CD4-positive, alpha-beta T cell treated with Interleukin-10 for 1 hour (primary cell): ENCODE results near the gene GATA6.

Source experiments
- DNase-seq: peaks from one replicate; pipeline ENCODE4 v3.0.0-alpha.2; 2020

GATA6 gene

DNA sequence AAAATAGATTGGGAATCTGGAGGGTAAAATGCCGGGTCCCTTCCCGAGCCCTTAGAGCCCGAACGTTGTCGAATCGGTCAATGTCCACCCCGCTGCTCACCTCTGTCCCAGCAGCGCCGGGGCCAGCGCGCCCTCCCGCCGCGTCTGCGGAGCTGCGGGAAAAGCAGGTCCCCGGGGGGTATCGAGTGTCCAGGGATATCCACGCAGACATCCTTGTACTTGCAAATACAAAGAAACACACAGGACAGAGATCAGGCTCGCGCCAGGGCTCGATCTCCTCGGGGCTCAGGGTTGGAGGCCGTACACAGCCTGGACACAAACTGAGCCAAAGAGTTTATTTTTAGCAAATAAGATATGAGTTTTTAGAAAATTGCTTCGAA, 2.3 kb upstream of the GATA6 start:
- no peak for DNase-seq

- no peak for DNase-seq
Observed at GRCh38 chr18:22167471-22168241, 1.7 kb upstream of the GATA6 start.

DNA sequence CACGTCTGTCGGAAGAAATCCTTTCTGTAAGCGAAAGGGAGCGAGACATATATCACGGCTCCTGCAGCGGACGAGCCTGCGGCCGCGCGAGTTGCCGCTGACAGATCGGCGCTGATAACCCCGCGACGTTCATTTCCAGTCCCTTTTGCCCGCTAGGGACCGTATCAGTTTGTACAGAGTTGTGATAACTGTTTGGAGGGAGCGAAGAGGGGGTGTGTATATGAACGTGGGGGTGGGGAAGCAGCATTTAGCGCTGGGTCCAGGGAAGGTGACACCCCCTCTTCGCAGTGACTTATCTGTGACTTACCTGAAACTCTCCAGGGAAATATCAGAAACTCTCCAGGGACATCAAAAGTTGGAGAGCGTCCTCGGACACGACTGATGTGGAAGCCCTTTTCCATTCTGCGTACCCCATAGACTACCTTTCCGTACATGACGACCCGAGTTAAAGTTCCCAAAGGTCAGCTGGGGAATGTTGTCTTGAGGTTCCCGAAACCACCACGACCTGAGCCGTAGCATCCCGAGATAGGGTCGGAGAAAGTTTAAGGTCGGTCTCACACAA, 948 bp upstream of the GATA6 start:
- peak; percentile 31 for DNase-seq

GRCh38 chr18:22169889-22170420, 566 bp downstream of the GATA6 start:
- DNase-seq, result peak; percentile 12

DNA sequence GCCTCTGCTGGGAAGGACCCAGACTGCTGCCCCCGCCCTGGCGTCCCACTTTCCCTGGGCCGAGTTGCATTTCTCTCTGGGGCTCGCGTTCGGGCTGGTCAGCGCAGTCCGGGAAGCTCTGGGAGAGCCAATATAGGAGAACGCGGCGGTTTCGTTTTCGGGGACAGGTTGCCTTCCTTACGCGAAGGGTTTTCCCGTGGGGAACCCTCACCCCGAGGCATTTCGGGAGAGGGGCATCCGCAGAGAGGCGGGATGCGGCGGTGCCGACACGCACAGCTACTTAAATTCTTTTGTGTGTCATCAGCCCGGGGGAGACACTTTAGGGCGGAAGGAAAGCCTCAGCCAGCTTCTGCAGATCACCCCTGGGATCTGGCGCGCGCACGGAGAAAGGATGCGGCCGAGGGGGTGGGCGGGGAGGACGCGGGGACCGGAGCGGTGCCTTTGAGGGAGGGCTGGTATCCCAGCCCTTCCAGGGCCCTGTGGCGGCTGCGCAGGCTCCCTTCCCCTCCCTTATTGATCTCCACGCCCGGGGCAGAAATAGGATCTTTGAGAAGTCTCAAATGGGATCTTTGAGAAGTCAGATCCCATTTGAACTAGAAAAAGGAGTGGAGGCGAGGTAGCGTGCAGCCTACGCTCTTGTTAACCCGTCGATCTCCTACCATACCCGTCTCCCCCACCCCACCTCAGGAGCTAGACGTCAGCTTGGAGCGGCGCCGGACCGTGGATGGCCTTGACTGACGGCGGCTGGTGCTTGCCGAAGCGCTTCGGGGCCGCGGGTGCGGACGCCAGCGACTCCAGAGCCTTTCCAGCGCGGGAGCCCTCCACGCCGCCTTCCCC, 1.2 kb downstream of the GATA6 start:
- no peak for DNase-seq

DNA sequence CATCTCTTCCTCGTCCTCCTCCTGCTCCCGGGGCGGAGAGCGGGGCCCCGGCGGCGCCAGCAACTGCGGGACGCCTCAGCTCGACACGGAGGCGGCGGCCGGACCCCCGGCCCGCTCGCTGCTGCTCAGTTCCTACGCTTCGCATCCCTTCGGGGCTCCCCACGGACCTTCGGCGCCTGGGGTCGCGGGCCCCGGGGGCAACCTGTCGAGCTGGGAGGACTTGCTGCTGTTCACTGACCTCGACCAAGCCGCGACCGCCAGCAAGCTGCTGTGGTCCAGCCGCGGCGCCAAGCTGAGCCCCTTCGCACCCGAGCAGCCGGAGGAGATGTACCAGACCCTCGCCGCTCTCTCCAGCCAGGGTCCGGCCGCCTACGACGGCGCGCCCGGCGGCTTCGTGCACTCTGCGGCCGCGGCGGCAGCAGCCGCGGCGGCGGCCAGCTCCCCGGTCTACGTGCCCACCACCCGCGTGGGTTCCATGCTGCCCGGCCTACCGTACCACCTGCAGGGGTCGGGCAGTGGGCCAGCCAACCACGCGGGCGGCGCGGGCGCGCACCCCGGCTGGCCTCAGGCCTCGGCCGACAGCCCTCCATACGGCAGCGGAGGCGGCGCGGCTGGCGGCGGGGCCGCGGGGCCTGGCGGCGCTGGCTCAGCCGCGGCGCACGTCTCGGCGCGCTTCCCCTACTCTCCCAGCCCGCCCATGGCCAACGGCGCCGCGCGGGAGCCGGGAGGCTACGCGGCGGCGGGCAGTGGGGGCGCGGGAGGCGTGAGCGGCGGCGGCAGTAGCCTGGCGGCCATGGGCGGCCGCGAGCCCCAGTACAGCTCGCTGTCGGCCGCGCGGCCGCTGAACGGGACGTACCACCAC, 2.1 kb downstream of the GATA6 start:
- DNase-seq, result no peak

DNA sequence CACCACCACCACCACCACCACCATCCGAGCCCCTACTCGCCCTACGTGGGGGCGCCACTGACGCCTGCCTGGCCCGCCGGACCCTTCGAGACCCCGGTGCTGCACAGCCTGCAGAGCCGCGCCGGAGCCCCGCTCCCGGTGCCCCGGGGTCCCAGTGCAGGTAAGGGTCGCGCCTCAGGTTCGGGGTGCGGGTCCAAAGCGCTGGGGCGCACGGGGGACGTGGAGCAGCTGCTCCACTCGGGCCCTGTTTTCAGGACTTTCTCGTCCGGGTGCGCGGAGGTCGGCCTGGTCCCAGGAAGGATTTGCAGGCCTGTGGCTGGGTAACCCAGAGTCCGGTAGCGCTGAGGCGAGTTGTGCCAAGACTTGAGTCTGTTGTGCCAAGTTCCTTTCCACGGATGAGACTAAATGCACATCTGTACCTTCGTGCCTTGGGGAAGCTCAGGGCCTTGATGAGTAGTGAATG, 2.8 kb downstream of the GATA6 start:
- DNase-seq, result no peak

GRCh38 chr18:22172594-22173049, 3.2 kb downstream of the GATA6 start:
- DNase-seq, result no peak

GRCh38 chr18:22173221-22173927, 4.0 kb downstream of the GATA6 start:
- no peak for DNase-seq

DNA sequence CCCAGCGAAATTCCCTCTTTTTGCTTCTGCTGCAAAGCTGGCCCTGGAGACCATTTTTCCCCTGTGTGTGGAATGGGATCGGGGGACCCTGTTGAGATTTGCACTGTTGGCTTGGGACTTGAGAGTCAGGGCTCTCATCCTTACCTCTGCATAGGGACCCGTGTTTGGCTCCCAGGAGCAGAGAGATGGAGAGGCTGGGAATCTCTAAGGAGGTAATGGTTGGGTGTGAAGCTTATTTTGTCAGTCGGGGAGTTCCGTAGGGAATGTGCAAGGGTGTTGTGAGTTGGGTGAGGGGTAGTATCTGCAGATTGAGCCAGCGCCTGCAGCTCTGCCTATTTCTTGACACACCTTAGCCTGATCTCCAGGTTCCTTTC, 4.5 kb downstream of the GATA6 start:
- no peak for DNase-seq

DNA sequence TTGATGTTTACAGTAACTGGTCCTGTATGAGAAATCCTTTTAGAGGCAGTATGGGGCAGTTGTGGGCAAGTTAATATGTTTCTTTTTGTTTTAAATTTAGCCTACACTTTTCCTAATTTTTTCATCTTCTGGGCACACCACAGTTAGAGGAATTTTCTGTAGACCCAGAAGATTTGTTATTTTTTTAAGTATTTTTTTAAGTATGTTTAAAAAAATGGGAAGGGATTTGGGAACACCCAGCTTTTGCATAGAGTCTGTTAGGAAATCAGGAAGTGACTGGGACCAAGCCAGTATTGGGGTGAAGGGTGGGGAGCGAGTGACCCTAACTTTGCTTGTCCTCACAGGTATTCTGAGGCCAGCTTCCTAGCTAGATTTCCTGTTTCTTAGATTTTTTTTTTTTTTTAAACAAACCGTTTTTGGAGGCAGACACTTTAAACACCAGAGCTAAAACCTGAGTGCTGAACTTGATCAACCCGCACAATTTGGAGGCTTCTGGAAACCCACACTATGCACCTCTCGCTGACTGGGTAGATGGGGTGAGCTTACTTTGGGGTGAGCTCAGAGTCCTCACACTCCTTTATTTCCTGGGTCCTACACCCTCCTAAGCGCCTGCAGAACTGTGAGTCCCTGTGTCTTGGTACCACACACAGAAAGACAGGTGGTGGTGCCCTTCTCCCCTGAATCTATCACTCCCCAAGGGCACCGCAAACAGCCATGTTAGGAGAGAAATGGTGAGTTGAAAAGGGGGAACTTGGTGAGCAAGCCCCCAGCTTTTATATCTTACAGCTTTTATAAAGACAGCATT, 5.2 kb downstream of the GATA6 start:
- no peak for DNase-seq

DNA sequence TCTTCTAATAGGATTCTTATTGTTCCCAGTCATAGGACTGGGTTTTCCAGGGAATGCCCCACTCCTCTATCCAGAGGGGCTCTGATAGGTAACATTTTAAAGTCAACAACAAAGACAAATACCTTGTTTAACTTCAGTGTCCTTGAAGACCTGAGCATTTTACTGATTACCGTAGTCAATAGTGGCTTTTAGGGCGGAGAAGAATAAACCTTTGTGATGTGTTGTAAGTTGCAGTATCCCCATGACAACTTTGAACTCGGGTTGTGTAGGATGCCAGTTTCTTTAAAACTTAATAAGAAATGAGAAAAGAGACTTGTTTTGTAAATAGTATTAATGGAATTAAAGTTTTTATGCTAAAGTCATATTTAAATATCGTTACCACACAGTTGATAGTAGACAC, 6.0 kb downstream of the GATA6 start:
- no peak for DNase-seq

DNA sequence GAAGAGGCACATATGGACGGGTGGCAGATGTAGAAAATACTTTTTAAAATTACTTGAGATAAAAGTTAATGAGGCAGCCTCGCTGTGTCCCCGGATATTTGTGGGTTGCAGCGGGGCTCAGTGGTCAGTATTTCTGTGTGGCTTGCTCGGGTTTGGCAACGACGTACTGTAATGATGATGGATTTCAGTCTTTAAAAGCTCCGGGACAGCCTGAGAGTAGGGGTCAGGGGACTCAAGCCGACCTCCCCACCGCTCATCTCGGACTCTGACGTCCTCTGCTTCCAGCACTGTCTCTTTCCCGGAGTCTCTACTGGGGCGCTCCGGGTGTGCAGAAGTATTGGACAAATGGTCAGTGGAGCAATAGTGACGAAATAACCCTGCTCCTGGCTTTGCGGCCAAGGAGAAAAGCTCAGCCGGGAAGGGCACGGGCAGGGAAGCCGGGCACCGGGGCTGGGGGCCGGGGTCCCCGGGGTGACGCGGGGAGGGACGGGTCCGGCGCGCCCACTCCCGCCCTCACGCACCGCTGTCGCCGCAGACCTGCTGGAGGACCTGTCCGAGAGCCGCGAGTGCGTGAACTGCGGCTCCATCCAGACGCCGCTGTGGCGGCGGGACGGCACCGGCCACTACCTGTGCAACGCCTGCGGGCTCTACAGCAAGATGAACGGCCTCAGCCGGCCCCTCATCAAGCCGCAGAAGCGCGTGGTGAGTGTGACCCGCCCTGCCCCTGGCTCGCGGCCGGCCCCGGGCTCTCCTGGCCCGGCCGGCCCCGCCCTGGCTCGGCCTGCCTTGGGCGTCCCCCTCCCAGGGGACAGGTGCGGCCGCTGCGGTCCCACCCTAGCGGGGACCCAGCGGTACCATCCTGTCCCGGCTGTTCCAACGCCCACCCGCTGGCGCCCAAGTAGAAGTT, 7.3 kb downstream of the GATA6 start:
- DNase-seq, result no peak

GRCh38 chr18:22177327-22177871, 8.0 kb downstream of the GATA6 start:
- no peak for DNase-seq

DNA sequence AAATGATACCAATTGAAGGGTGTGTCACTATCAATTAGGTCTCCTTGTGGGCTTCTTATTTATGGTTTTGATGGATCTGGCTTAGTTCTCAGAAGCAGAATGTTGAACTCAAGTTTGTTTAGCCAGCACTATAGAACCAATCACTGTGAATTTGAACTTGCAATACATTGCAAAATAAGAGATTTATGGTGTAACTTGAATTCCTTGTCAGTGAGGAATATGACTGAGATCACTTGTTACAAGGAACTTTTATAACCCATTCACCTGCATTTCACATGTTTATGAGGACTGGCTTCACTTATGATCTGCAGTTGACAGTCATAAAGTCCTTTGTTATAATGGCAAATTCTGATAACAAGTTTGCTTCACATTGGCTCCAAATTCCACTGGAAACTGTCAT, 9.8 kb downstream of the GATA6 start:
- no peak for DNase-seq

GRCh38 chr18:22179631-22180030, 10.2 kb downstream of the GATA6 start:
- DNase-seq, result no peak

DNA sequence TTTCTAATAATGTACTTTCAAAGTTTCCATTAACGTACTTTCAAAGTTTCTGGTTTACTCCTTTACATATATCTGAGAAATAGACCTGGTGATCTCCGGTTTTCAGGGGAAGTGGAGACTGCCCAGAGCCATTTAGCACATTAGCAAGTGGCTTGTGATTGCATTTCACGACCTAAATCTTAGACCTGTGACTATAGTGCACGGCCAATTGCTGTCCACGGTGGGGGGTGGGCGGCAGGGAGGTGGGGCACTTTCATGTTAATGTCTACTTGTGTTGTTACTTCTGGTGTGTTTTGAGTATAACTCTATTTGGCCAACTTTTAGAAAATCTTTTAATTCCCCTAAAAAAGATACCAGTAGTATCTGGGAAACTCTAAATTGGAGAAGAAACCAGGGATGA, 11.3 kb downstream of the GATA6 start:
- no peak for DNase-seq

- no peak for DNase-seq
Observed at GRCh38 chr18:22182884-22183697, 13.7 kb downstream of the GATA6 start.

DNA sequence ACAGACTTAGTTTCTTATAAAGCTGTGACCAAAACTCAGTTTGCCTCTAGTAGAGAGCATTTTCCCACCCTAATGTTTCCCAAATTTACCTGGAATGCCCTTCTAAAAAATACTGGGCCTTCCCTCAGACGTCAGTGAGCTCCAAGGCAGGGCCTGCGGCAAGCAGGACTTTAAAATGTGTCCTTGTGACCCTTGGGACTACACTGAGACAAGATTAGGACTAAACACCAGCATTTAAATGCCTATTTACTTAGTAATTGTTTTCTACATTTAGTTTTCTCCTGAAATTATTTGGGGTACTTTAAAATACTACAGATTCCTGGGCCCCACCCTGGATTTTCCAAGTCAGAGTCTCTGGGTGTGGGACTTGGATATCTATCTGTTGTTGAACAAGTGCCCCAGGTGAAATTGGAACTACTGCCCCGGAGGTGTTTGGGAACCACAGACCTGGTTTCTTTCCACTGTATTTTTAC, 14.3 kb downstream of the GATA6 start:
- no peak for DNase-seq
